Activated CD4-positive, alpha-beta T cell treated with anti-CD3 and anti-CD28 coated beads, Interleukin-10, Interleukin-2, amounts not matched to agents 100 ng/mL and 50 ng/mL, durations not matched to agents 16 hours and 8 hours (primary cell): Measurements from ENCODE around the gene CROCC2.

Source experiments
- DNase-seq: peaks from one replicate; pipeline ENCODE4 v3.0.0-alpha.2; 2020

CROCC2 gene

DNA sequence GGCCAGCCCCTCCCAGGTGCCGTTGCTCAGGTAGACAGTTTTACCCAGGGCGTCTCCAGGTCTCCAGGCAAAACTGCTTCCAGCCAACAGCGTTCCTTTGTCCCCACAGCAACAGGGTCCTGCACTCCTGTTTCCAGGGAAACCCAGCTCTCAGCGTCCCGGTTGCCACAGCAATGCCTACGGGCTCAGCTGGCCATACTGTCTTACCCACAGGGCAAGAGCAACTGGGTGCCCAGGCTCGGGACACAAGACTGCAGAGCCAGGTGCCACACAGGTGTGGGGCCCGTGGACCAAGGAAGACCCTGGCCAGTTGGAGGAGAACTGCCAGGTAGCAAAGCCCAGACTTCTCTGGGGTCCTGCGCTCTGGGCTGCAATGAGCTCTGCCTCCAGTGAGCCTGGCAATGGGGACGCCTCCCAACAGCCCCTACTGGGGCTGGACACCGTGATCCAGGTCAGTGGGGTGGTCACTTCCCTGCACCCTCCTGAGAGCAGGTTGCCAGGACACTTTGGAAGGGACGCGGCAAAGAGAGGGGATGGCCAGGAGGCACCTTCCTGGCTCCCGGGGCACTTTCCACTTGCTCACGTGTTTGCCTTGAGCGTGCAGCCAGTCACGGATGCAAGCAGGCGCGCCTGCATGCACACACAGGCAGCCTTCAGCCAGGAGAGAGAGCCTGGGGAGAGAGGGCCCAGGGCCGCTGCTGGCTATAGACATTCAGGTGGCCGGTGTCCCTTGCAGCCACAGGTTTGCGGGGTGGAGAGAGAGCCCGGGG lies at the start of gene CROCC2:
Gene CROCC2, plus strand, starts transcription at position 196 of the 770 bp plus-strand sequence. Its CDS starts 178 bp downstream, at position 374.
- no peak for DNase-seq

- no peak for DNase-seq
Observed at GRCh38 chr2:240857039-240858008, 48.8 kb upstream of the CROCC2 start.

- no peak for DNase-seq
Observed at GRCh38 chr2:240858321-240858720, 47.8 kb upstream of the CROCC2 start.

GRCh38 chr2:240858871-240859270 lies 47.3 kb upstream of the CROCC2 start:
- DNase-seq, result no peak

- no peak for DNase-seq
Observed at GRCh38 chr2:240861547-240861946, 44.6 kb upstream of the CROCC2 start.

- no peak for DNase-seq
Observed at GRCh38 chr2:240864475-240864874, 41.7 kb upstream of the CROCC2 start.

DNA sequence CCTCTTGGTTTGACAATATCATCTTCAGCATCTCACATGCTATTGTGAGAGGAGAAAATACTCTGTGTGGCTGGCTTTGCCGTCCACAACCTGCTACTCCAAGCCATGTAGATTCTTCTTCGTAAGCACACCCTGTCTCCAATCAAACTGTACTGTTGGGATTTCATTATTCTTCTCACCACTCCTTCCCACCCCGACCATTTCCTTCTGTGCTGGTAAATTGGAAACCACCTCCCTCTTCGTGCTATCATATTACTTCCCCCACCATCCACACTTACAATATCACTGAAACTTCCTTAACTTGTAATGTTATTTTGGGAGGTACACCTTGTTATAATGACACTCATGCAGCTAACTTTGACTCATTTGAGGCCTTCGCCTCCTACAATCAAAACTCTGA lies 40.7 kb upstream of the CROCC2 start:
- no peak for DNase-seq

GRCh38 chr2:240868286-240869108 lies 37.6 kb upstream of the CROCC2 start, which contains the start of gene AGXT:
Gene AGXT (plus strand): TSS chr2:240868824. CDS start chr2:240868866, 42 bp downstream.
- no peak for DNase-seq

DNA sequence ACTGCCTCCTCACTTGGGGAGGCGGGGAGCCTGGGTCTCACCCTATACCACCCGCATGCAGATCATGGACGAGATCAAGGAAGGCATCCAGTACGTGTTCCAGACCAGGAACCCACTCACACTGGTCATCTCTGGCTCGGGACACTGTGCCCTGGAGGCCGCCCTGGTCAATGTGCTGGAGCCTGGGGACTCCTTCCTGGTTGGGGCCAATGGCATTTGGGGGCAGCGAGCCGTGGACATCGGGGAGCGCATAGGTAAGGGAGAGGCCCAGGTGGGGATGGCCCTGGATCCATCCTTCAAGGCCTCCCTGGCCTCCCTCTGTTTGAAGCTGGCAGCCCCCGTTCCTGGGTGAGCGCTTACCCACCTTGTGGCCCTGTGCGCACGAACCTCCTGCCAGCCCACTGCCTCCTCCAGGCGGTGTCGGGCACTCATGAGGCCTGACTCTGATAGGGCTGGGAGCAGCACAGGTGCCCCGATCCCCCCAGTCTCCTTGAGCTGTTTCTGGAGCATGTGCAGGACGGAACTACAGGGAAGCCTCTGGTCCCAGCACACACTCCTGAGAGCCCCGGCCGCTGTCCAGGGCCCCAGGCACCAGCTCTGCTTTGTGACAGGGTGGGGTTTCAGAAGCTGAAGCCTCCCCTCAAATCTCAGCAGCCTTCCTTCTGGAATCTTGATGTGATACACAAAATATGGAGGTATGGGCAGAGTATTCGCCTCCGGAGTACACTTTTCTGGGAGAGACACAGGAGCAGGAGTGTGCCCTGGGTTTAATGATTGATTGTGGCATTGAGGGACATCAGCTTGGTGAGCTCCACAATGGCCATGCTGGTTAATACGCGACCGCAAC lies 36.8 kb upstream of the CROCC2 start:
- no peak for DNase-seq

- DNase-seq, result no peak
Observed at GRCh38 chr2:240869956-240870875, 35.9 kb upstream of the CROCC2 start.

DNA sequence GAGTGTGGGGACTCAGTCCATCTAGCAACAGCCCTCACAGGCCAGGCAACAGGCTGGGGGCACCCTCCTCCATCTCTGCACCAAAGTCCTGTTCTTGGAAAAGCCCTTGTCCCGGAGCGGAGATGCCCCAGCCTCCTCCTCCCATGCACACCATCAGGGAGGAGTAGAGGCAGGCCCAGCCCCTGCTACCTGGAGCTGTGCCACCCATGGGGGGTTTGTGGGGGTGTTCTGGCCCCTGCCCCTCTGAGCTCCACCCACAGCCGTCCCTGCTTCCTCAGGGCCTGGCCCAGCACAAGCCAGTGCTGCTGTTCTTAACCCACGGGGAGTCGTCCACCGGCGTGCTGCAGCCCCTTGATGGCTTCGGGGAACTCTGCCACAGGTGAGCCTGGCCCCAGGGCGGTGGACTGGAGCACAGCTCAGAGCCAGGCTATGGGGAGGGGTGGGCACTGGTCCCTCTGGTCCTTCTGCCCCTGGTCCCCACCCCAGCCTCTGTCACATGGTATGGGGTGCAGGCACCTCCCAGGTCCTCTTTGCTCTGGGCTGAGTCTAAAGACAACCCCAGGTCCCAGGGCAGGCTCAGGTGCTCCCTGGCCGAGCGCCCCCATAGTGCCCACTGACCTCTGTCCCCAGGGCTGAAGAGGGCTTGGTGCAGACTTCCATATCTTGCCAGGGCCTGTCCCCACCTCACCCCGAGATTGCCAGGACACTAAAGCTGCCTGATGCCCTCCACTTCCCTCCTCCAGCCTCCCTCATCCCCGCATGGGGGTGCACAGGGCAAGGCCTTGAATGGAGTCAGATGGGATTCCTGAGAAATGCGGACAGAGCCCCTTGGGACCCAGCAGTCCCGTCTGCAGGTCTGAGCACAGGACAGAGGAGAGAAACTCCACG lies 34.8 kb upstream of the CROCC2 start:
- no peak for DNase-seq

GRCh38 chr2:240872317-240873097 lies 33.6 kb upstream of the CROCC2 start:
- no peak for DNase-seq

DNA sequence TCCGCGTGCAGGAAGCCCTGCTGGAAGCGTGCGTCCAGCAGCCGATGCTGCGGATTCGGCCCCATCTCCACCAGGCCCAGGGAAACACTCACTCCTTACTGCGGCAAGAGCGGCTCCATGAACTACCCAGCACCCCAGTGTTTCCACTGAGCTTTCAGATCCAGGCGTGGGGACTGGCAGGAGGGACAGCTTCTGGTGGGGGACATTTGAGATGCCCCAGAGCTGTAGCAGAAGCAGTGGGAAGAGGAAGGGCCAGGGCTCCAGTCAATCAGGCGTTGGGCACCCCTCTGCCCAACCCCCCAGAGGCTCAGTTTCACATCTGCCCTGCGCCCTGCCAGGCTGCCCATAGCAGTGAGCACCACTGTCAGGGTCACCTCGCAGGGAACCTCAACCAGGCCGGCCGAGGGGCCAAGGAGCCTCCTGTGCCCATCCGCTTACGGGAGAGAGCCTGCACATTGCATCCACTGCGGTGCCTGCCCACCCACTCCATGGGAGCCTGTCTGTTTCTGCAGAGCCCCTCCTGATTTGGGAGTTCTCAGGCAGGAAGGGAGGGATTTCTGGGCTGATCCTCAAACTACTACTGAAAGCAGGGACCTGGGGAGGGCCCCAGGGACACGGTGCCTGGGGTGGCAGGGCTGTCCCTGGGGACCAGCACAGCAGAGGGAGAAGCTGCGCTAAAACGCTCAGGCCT lies 32.9 kb upstream of the CROCC2 start:
- DNase-seq, result no peak

GRCh38 chr2:240873805-240874714 lies 32.1 kb upstream of the CROCC2 start:
- DNase-seq, result no peak

GRCh38 chr2:240874715-240875227 lies 31.4 kb upstream of the CROCC2 start:
- DNase-seq, result no peak

DNA sequence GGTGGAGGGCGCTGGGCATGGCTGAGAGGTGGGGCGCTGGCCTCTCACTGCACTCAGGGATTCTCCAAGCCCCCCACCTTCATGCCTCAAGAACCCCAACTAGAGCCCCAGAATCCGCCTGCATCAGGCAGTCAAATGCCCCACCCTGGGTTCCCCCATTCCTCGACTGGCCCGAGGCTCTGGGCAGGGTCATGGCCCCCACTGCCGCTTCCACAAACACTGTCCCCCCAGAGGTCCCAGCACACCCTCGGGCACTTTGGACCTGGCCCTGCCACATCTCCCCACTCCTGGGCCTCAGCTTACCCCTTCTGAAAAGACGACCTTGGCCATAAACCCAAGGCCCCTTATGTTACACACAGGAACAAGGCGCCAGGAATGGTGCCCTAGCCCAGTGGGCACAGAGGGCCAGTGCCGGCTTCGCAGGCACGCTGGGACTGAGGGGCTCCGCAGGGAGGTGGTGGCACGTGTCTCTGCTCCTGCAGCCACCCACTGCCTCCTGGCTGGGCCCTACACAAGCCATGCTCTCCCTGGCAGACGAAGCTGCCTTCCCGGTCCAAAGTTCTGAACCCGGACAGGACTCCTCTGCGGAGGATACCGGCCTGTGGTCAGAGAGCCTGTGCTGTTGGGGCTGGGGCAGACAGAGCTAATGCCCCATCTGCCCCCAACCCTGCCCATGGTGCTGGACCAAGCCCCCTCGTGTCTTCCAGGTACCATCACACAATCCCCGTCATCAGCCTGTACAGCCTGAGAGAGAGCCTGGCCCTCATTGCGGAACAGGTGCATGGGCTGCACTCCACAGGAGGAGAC lies 30.7 kb upstream of the CROCC2 start:
- no peak for DNase-seq
